Head of caudate nucleus (tissue), 42 donors: Measurements from ENCODE around the gene ALPI.

Source experiments
- DNase-seq, 42 donors: peaks; one replicate each; pipeline versions ENCODE4 v3.0.0 to v3.0.0-alpha.2; 2020 to 2021; ENCODE audit warnings: mixed read lengths in 7 of 42
- intact Hi-C: fragments of 100-400 bp; cut with DNase I; formaldehyde crosslinking; loops from one replicate; pipeline ENCODE4 v1.15.0; 2022

The ALPI gene

GRCh38 chr2:232478571-232479340 lies 22.8 kb downstream of the ALPI start:
- DNase-seq = no peak
- intact Hi-C loops = no loop called here

GRCh38 chr2:232479341-232480200 lies 23.6 kb downstream of the ALPI start:
- intact Hi-C loops = no loop called here
- DNase-seq = no peak

GRCh38 chr2:232480201-232481190 lies 24.5 kb downstream of the ALPI start:
- no peak for DNase-seq
- intact Hi-C loops = no loop called here

GRCh38 chr2:232481322-232482140 lies 25.6 kb downstream of the ALPI start:
- intact Hi-C loops = no loop called here
- DNase-seq = peak in 1 of 42 donors; percentile 0

GRCh38 chr2:232482301-232483238 lies 26.6 kb downstream of the ALPI start:
- intact Hi-C loops = no loop called here
- DNase-seq = peak in 1 of 42 donors; percentile 1

GRCh38 chr2:232483311-232483922 lies 27.5 kb downstream of the ALPI start:
- DNase-seq = no peak
- intact Hi-C loops = no loop called here

GRCh38 chr2:232483923-232484627 lies 28.1 kb downstream of the ALPI start:
- DNase-seq = no peak
- intact Hi-C loops = no loop called here

- DNase-seq = no peak
- intact Hi-C loops = no loop called here
These were observed 28.8 kb downstream of the ALPI start for GRCh38 chr2:232484628-232485347.

GRCh38 chr2:232485348-232485756 lies 29.4 kb downstream of the ALPI start:
- DNase-seq = no peak
- intact Hi-C loops = no loop called here

GRCh38 chr2:232485757-232486557 lies 30.0 kb downstream of the ALPI start:
- intact Hi-C loops = no loop called here
- DNase-seq = peak in 1 of 42 donors; percentile 1

- peak in 2 of 42 donors; percentile 1 for DNase-seq
These were observed 30.8 kb downstream of the ALPI start for GRCh38 chr2:232486558-232487384.

GRCh38 chr2:232487385-232488096 lies 31.6 kb downstream of the ALPI start, which contains the start of gene ECEL1:
TSS of gene ECEL1 (minus strand) at chr2:232487834. CDS start at chr2:232486653, 1,181 bp downstream.
- DNase-seq = no peak
- intact Hi-C loops = no loop called here

More at GRCh38 chr2:232486558-232487384, 30.8 kb downstream of the ALPI start:
- intact Hi-C loops = no loop called here
